Nephron progenitor cell (in vitro differentiated cells): ENCODE results near the gene ULBP2.
"Not testable (repeated sequence)": the region's sequence is repeated elsewhere in the genome, so short reads cannot be mapped to it uniquely, and the experiment has no call there.

ENCODE experiments used
- DNase-seq: peaks from one replicate; pipeline ENCODE4 v3.0.0; 2021
- H3K27ac Mint-ChIP-seq: 2 replicates; pipeline ENCODE4 v1.8.0; 2021; ENCODE audit warnings: mild to moderate bottlenecking, moderate library complexity, mixed read lengths
- H3K27me3 Mint-ChIP-seq: 2 replicates; pipeline ENCODE4 v1.8.0; 2021; ENCODE audit warnings: mild to moderate bottlenecking, low read depth, mixed read lengths; ENCODE audit not compliant: poor library complexity
- H3K36me3 Mint-ChIP-seq: 2 replicates; pipeline ENCODE4 v1.8.0; 2021; ENCODE audit warnings: low read depth, mixed read lengths
- H3K4me1 Mint-ChIP-seq: 2 replicates; pipeline ENCODE4 v1.8.0; 2021; ENCODE audit warnings: mixed read lengths
- H3K4me3 Mint-ChIP-seq: 2 replicates; pipeline ENCODE4 v1.8.0; 2021; ENCODE audit warnings: mild to moderate bottlenecking, moderate library complexity, mixed read lengths
- H3K9me3 Mint-ChIP-seq: 2 replicates; pipeline ENCODE4 v1.8.0; 2021; ENCODE audit warnings: mild to moderate bottlenecking, moderate library complexity, mixed read lengths
- CTCF ChIP-seq: fragments of 200-600 bp; sonication (generic); IDR thresholded peaks from 2 replicates; pipeline ENCODE4 v1.5.0; 2021; ENCODE audit warnings: antibody characterized with exemption

The ULBP2 gene

GRCh38 chr6:149913540-149914240 is 28.1 kb upstream of the ULBP2 start:
- Mint-ChIP-seq H3K4me1 (no peaks in the 10 kb centered on the region), H3K9me3 (peaks cover 19% of the 10 kb centered on the region), H3K36me3 (no peaks in the 10 kb centered on the region), H3K27me3 (peaks cover 85% of the 10 kb centered on the region), H3K4me3 (no peak overlapping the region), H3K27ac (no peak overlapping the region)
- no peak for TF ChIP-seq CTCF
- no peak for DNase-seq

- no peak overlapping the region for H3K27ac Mint-ChIP-seq
Measured at GRCh38 chr6:149915970-149916865, 25.6 kb upstream of the ULBP2 start.

GRCh38 chr6:149917679-149918078 is 24.1 kb upstream of the ULBP2 start:
- Mint-ChIP-seq H3K4me3 (no peak overlapping the region), H3K9me3 (no peaks in the 10 kb centered on the region), H3K36me3 (no peaks in the 10 kb centered on the region), H3K27ac (no peak overlapping the region), H3K27me3 (peaks cover 96% of the 10 kb centered on the region), H3K4me1 (peaks cover 7% of the 10 kb centered on the region)
- no peak for TF ChIP-seq CTCF
- DNase-seq, result no peak

More at GRCh38 chr6:149915970-149916865, 25.6 kb upstream of the ULBP2 start:
- H3K36me3 Mint-ChIP-seq, result no peaks in the 10 kb centered on the region
- H3K27me3 Mint-ChIP-seq, result peaks cover 96% of the 10 kb centered on the region
- H3K4me1 Mint-ChIP-seq, result no peaks in the 10 kb centered on the region
- H3K9me3 Mint-ChIP-seq, result peaks cover 2% of the 10 kb centered on the region
- H3K4me3 Mint-ChIP-seq, result no peak overlapping the region
- DNase-seq, result no peak
- no peak for TF ChIP-seq CTCF

GRCh38 chr6:149918151-149918905 is 23.5 kb upstream of the ULBP2 start:
- Mint-ChIP-seq H3K27me3 (peaks cover 96% of the 10 kb centered on the region), H3K4me3 (no peak overlapping the region), H3K27ac (no peak overlapping the region), H3K36me3 (no peaks in the 10 kb centered on the region), H3K4me1 (peaks cover 13% of the 10 kb centered on the region), H3K9me3 (peaks cover 4% of the 10 kb centered on the region)
- DNase-seq, result no peak
- TF ChIP-seq CTCF, result no peak

GRCh38 chr6:149919126-149919833 is 22.5 kb upstream of the ULBP2 start:
- H3K4me3 Mint-ChIP-seq, H3K36me3 Mint-ChIP-seq, DNase-seq, H3K27ac Mint-ChIP-seq: not testable (repeated sequence)
- peaks cover 12% of the 10 kb centered on the region for H3K9me3 Mint-ChIP-seq
- H3K27me3 Mint-ChIP-seq, result peaks cover 96% of the 10 kb centered on the region
- H3K4me1 Mint-ChIP-seq, result peaks cover 16% of the 10 kb centered on the region
